Motor neuron (in vitro differentiated cells): ENCODE data around the gene GAB2. TPM values are rescaled to one million over a fixed set of nuclear protein-coding genes. Genes with fewer than 3 reads are reported as not detected.

ENCODE experiments used
- ATAC-seq, 8 experiments: fragments of 200-7000 bp; cut with Tn5 transposase; replicated peaks in 6 of 8; 2 replicates each; pipeline ENCODE4 v1.8.0; 2021; ENCODE audit warnings: mild to moderate bottlenecking in 8 of 8, moderate library complexity in 8 of 8
- H3K27ac ChIP-seq, 2 donors: fragments of 250-450 bp; sonication (Bioruptor Pico); 2 replicates each; pipeline ENCODE4 v1.9.0; 2021; ENCODE audit warnings: antibody characterized with exemption in 2 of 2, mild to moderate bottlenecking in 2 of 2, moderate library complexity in 1 of 2
- H3K4me1 ChIP-seq, 2 donors: fragments of 250-450 bp; sonication (Bioruptor Pico); replicated peaks in 1 of 2; 2 replicates each; pipeline ENCODE4 v1.6.1; 2021; ENCODE audit warnings: antibody characterized with exemption in 2 of 2, mild to moderate bottlenecking in 2 of 2, moderate library complexity in 1 of 2
- H3K4me3 ChIP-seq, 5 donors: fragments of 250-450 bp; sonication (Bioruptor Pico); 2 replicates each; pipeline ENCODE4 v1.9.0; 2021; ENCODE audit warnings: antibody characterized with exemption in 5 of 5, mild to moderate bottlenecking in 5 of 5, moderate library complexity in 4 of 5
- WGBS, 10 experiments: fragments of 450-650 bp; shearing (Covaris generic); methylation state at CpG; one replicate each; pipeline ENCODE4 v1.0.0; 2022; 5-methylcytosine and 5-hydroxymethylcytosine counted together
- in situ Hi-C, 9 experiments: fragments of 400-800 bp; cut with MboI; loops; one replicate each; pipeline ENCODE4 v1.15.0; 2021; ENCODE audit warnings: low sequenced_read_pairs in 9 of 9, low pct_unique_long_range_greater_than_20kb in 2 of 9; ENCODE audit not compliant: unreplicated experiment in 9 of 9
- total RNA-seq, 8 experiments: library from RNA; unstranded; fragments of 300-600 nt; gene quantifications; 2 replicates each; pipeline versions ENCODE4 v1.2.3 to v1.2.4, GENCODE V29; 2022

The GAB2 gene
- total RNA-seq, 8 experiments from 2014 or later, result 2.5 to 44.1 (median 25.6) TPM

- in situ Hi-C loops, result loop anchor here in 1 of 9 experiments (25.0 kb wide), 1 partner anchor 154 kb away; the partner anchor contains the start of gene NARS2
- Histone ChIP-seq H3K27ac (no peak overlapping the region), H3K4me1 (no peaks in the 10 kb centered on the region), H3K4me3 (no peak overlapping the region)
- WGBS, 10 experiments, result 87 to 100% (median 100%) methylated on average over 1 to 3 of the region's 3 CpGs; no CpG with 5 or more reads in 3 of the 10 experiments
- ATAC-seq, result no peak
These were observed 9.0 kb downstream of the GAB2 start for GRCh38 chr11:78408619-78409018.

DNA sequence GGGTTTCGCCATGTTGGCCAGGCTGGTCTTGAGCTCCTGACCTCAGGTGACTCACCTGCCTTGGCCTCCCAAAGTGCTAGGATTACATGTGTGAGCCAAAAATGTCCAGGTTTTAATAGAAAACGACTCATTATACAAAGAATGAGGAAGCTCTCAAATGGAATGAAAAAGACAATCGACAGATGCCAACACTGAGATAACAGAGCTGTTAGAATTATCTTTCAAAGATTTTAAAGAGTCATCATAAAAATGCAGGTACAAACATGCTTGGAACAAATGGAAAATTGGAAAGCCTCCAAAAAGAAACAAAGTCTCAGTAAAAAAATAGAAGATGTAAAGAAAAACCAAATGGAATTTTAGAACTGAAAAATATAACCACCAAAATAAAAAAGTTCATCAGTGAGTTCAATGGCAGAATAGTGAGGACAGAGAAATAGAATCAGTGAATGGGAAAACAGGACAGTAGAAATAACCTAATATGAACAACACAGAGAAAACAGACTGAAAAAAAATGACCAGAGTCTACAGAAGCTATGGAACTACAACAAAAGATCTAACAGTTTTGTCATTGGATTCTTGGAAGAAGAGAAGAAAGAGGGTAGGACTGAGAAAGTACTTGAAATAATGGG, 10.9 kb downstream of the GAB2 start:
- H3K27ac ChIP-seq, result no peak overlapping the region
- no peaks in the 10 kb centered on the region for H3K4me1 ChIP-seq
- WGBS, 10 experiments, result 61 to 100% (median 83%) methylated on average over 2 to 3 of the region's 3 CpGs; no CpG with 5 or more reads in 1 of the 10 experiments
- in situ Hi-C loops, result loop anchor here in 1 of 9 experiments (25.0 kb wide), 1 partner anchor 156 kb away; the partner anchor contains the start of gene NARS2
- no peak for ATAC-seq
- no peak overlapping the region for H3K4me3 ChIP-seq

DNA sequence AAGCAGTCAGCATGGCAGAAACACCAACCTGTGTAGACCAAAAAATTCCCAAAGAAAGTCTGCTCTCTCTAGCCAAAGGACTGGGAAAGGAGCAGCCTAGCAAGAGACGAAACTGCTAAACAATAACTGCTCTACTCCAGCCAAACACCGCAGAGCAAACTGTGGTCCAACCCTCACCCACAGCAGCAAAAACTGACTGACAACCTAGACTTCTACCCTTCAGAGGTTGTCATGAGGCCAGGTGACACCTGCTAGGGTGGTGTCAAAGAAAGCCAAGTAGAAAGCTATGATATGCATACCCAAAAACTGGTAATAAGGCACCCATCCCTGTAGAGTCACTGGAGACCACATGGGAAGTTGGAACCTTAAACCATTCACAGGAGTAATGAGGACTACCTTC, 11.8 kb downstream of the GAB2 start:
- no peak for ATAC-seq
- H3K27ac ChIP-seq, result no peak overlapping the region
- H3K4me3 ChIP-seq, result no peak overlapping the region
- 60 to 100% (median 100%) methylated on average over 1 to 2 of the region's 2 CpGs; no CpG with 5 or more reads in 5 of the 10 experiments for WGBS, 10 experiments
- in situ Hi-C loops, result loop anchor here in 1 of 9 experiments (25.0 kb wide), 1 partner anchor 156 kb away; the partner anchor contains the start of gene NARS2
- H3K4me1 ChIP-seq, result no peaks in the 10 kb centered on the region

- in situ Hi-C loops, result loop anchor here in 1 of 9 experiments (25.0 kb wide), 1 partner anchor 159 kb away; the partner anchor contains the start of gene NARS2
- WGBS, 10 experiments, result 36 to 100% (median 78%) methylated on average over 1 to 2 of the region's 2 CpGs
- Histone ChIP-seq H3K4me3 (no peak overlapping the region), H3K4me1 (no peaks in the 10 kb centered on the region), H3K27ac (no peak overlapping the region)
- ATAC-seq, result peak in 2 of 8 experiments; percentile 13 to 30
These were observed 13.8 kb downstream of the GAB2 start for GRCh38 chr11:78403781-78404180.

GRCh38 chr11:78402847-78403246, 14.8 kb downstream of the GAB2 start:
- 93 to 100% (median 100%) methylated on average over 1 to 3 of the region's 3 CpGs; no CpG with 5 or more reads in 3 of the 10 experiments for WGBS, 10 experiments
- Histone ChIP-seq H3K4me3 (no peak overlapping the region), H3K27ac (no peak overlapping the region), H3K4me1 (no peaks in the 10 kb centered on the region)
- in situ Hi-C loops, result loop anchor here in 1 of 9 experiments (25.0 kb wide), 1 partner anchor 159 kb away; the partner anchor contains the start of gene NARS2
- ATAC-seq, result no peak

DNA sequence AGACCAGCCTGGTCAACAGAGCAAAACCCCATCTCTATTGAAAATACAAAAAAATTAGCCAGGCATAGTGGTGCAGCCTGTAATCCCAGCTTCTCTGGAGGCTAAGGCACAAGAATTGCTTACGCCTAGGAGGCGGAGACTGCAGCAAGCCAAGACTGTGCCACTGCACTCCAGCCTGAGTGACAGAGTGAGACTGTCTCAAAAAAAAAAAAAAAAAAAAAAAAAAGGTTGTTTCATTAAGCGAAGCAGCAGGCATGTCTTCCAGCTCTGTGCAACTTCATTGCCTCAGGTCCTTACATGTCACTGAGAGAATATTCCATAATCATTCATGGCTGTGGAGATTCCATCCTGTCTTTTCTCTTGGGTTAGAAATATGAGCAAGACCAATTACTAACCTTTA, 16.9 kb downstream of the GAB2 start:
- in situ Hi-C loops, result loop anchor here in 1 of 9 experiments (25.0 kb wide), 1 partner anchor 162 kb away; the partner anchor contains the start of gene NARS2
- Histone ChIP-seq H3K27ac (no peak overlapping the region), H3K4me1 (peaks cover 0 to 4% of the 10 kb centered on the region in 2 donors), H3K4me3 (no peak overlapping the region)
- WGBS, 10 experiments, result 9 to 100% (median 85%) methylated on average over 1 to 3 of the region's 3 CpGs; no CpG with 5 or more reads in 2 of the 10 experiments
- peak in 7 of 8 experiments; percentile 24 to 84 (median 56) for ATAC-seq

GRCh38 chr11:78400116-78400515, 17.5 kb downstream of the GAB2 start:
- no peak overlapping the region for H3K27ac ChIP-seq
- in situ Hi-C loops, result loop anchor here in 1 of 9 experiments (25.0 kb wide), 1 partner anchor 162 kb away; the partner anchor contains the start of gene NARS2
- no peak overlapping the region for H3K4me3 ChIP-seq
- peaks cover 0 to 4% of the 10 kb centered on the region in 2 donors for H3K4me1 ChIP-seq
- ATAC-seq, result peak in 3 of 8 experiments; percentile 28 to 58 (median 55)
- 83 to 100% (median 94%) methylated on average over 1 of the region's 1 CpG; no CpG with 5 or more reads in 4 of the 10 experiments for WGBS, 10 experiments

- Histone ChIP-seq H3K27ac (no peak overlapping the region), H3K4me3 (no peak overlapping the region), H3K4me1 (peaks cover 0 to 4% of the 10 kb centered on the region in 2 donors)
- 33 to 79% (median 60%) methylated on average over 1 to 4 of the region's 4 CpGs; no CpG with 5 or more reads in 1 of the 10 experiments for WGBS, 10 experiments
- ATAC-seq, result no peak
- in situ Hi-C loops, result loop anchor here in 1 of 9 experiments (25.0 kb wide), 1 partner anchor 162 kb away; no protein-coding TSS in a partner anchor
These were observed 18.5 kb downstream of the GAB2 start for GRCh38 chr11:78399136-78399535.

DNA sequence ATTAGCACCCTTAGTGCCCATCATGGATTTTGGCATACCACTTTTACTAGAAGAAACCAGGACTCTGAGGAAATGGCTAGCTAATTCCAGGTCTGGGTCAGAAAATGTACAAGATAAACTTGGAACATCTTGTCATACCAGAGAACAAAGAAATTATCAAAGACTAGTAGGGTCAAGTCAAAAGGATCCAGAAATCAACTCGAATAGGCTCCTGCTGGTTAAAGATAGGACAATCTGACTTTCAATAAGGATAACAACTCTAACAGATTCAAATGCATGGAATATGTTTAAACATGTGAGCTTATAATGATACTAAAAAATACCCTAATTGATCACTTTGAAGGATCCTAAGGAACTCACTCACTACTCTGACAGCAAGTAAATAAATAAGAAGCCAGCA, 18.9 kb downstream of the GAB2 start:
- 43 to 100% (median 81%) methylated on average over 1 of the region's 1 CpG; no CpG with 5 or more reads in 2 of the 10 experiments for WGBS, 10 experiments
- no peak overlapping the region for H3K4me3 ChIP-seq

DNA sequence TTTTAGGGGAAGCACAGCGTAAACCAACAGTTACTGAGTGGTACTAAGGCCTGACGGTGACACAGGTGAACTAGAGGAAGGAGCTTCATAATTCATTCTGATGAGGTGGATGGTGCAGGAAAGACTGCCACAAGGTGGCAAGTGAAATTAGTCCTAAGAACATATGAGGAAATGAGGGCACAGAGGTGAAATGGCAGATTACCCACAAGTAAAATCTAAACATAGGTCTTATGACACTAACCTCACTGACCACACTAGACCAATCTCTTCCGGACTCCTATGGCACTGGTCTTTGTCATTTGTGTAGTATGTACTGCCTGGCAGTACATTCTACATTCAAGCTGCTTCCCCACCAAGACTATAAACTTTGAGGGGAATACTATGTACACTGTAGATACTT, 20.2 kb downstream of the GAB2 start:
- Histone ChIP-seq H3K27ac (no peak overlapping the region), H3K4me3 (no peak overlapping the region), H3K4me1 (peaks cover 0 to 4% of the 10 kb centered on the region in 2 donors)
- 83 to 100% (median 93%) methylated on average over 1 to 2 of the region's 3 CpGs; no CpG with 5 or more reads in 2 of the 10 experiments for WGBS, 10 experiments
- no peak for ATAC-seq
- in situ Hi-C loops, result loop anchor here in 1 of 9 experiments (25.0 kb wide), 1 partner anchor 160 kb away; no protein-coding TSS in a partner anchor

More for the DNA sequence above, 18.9 kb downstream of the GAB2 start:
- peaks cover 0 to 4% of the 10 kb centered on the region in 2 donors for H3K4me1 ChIP-seq
- no peak overlapping the region for H3K27ac ChIP-seq
- in situ Hi-C loops, result loop anchor here in 1 of 9 experiments (25.0 kb wide), 1 partner anchor 161 kb away; no protein-coding TSS in a partner anchor
- ATAC-seq, result no peak

GRCh38 chr11:78395597-78395996, 22.0 kb downstream of the GAB2 start:
- 58 to 100% (median 83%) methylated on average over 1 of the region's 1 CpG; no CpG with 5 or more reads in 5 of the 10 experiments for WGBS, 10 experiments
- H3K4me3 ChIP-seq, result no peak overlapping the region
- in situ Hi-C loops, result loop anchor here in 1 of 9 experiments (25.0 kb wide), 1 partner anchor 158 kb away; no protein-coding TSS in a partner anchor
- peaks cover 0 to 4% of the 10 kb centered on the region in 2 donors for H3K4me1 ChIP-seq
- ATAC-seq, result no peak
- no peak overlapping the region for H3K27ac ChIP-seq

DNA sequence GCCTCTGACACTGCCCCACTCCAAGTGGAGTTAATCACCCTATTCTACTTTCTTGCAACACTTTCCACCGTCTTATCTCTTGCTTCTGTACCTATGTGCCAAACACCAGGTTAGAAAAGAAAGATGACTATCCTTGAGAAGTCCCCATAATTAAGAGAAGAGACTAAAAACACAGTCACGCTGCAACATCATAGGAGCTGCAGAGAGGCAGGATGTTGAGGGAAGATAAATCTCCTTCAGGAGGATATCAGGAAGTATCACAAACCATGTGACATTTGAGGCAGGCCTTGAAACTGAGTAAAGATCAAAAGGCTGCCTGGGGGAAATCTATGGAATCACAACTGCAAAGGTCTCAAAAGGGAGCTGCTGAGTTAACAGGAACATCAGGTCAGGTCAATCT, 24.8 kb downstream of the GAB2 start:
- H3K4me1 ChIP-seq, result peaks cover 0 to 4% of the 10 kb centered on the region in 2 donors
- 46 to 100% (median 89%) methylated on average over 1 to 2 of the region's 2 CpGs; no CpG with 5 or more reads in 2 of the 10 experiments for WGBS, 10 experiments
- no peak overlapping the region for H3K4me3 ChIP-seq
- ATAC-seq, result peak in 4 of 8 experiments; percentile 19 to 48 (median 45)
- in situ Hi-C loops, result loop anchor here in 1 of 9 experiments (25.0 kb wide), 1 partner anchor 156 kb away; no protein-coding TSS in a partner anchor
- H3K27ac ChIP-seq, result no peak overlapping the region

DNA sequence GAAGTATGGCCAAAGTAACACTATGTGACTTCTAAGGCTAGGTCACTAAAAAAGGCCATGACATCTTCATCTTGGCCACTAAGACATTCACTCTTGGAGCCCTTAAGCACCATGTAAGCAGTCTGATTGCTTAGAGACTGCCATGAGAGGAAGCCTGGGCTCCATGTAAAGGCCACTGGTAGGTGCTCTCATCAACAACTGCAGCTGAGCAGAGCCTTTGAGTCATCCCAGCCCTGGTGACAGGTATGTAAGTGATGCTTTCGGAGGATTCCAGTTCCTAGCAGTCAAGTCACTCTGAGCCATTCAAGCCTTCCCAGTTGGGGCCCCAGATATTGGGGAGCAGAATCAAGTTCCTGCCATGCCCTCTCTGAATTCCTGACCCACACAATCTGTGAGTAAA, 26.2 kb downstream of the GAB2 start:
- no peak overlapping the region for H3K27ac ChIP-seq

More for the DNA sequence above, 26.2 kb downstream of the GAB2 start:
- in situ Hi-C loops, result loop anchor here in 1 of 9 experiments (25.0 kb wide), 1 partner anchor 154 kb away; no protein-coding TSS in a partner anchor
- 100% methylated on average over 1 of the region's 1 CpG; no CpG with 5 or more reads in 9 of the 10 experiments for WGBS, 10 experiments
- no peak overlapping the region for H3K4me3 ChIP-seq
- ATAC-seq, result peak in 2 of 8 experiments; percentile 26 to 33
- peaks cover 1 to 6% of the 10 kb centered on the region in 2 donors for H3K4me1 ChIP-seq
